ENCODE measurements around the gene TSC22D1.

DNA sequence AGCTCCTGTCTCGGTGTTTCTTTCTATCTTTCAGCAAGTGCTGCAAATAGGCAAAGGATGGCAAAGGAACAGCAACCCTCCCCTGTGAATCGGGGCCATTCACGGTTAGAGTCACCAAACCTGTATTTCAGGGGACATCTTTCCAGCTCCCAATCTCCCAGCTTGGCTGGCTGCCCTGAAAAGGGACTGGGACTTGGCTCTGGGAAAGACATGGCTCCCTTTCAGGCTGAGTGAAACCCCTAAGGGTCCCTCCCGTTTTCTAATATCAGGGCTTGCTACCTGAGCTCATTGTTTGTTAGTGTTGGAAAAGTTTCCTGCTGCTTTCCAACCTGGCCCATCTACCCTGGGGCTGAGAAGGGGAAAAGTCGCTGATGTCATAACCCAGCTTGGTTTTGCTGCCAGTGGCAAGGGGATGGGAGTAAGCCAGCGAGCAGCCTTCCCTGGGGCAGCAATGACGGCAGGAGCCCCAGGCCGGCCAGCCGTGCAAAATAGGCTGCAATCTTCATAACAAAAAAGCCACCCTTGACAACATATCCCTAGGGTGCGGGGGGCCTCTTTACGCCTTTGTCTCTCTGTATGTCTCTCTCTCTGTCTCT lies 172.6 kb downstream of the TSC22D1 start:
- TF ChIP-seq, protein P1, sequence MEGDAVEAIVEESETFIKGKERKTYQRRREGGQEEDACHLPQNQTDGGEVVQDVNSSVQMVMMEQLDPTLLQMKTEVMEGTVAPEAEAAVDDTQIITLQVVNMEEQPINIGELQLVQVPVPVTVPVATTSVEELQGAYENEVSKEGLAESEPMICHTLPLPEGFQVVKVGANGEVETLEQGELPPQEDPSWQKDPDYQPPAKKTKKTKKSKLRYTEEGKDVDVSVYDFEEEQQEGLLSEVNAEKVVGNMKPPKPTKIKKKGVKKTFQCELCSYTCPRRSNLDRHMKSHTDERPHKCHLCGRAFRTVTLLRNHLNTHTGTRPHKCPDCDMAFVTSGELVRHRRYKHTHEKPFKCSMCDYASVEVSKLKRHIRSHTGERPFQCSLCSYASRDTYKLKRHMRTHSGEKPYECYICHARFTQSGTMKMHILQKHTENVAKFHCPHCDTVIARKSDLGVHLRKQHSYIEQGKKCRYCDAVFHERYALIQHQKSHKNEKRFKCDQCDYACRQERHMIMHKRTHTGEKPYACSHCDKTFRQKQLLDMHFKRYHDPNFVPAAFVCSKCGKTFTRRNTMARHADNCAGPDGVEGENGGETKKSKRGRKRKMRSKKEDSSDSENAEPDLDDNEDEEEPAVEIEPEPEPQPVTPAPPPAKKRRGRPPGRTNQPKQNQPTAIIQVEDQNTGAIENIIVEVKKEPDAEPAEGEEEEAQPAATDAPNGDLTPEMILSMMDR (IDR thresholded peaks at IDR 0.05; ENCODE audit: low read length): no peak
- TF ChIP-seq EZH2 (optimal IDR thresholded peaks at IDR 0.05; ENCODE audit: low read depth, low read length): no peak

Measured in MM.1S (cell line).